SK-N-SH (cell line): ENCODE data around the gene FRK.

Source experiments
- EP300 ChIP-seq, 2 experiments: IDR thresholded peaks; 2 replicates each; pipeline versions ENCODE4 v1.4.0 to v1.6.1; 2012; ENCODE audit warnings: borderline replicate concordance in 1 of 2, low read depth in 1 of 2, low read length in 1 of 2
- EZH2phosphoT487 ChIP-seq: fragments of 200-600 bp; sonication (generic); IDR thresholded peaks from 2 replicates; pipeline ENCODE4 v1.6.1; 2017; ENCODE audit warnings: low read depth, mixed run types, mild to moderate bottlenecking, antibody characterized with exemption, moderate library complexity, borderline replicate concordance
- FOSL2 ChIP-seq: IDR thresholded peaks from 2 replicates; pipeline ENCODE4 v1.4.0; 2012; ENCODE audit warnings: low read depth, mild to moderate bottlenecking, moderate library complexity, borderline replicate concordance
- FOXM1 ChIP-seq: IDR thresholded peaks from 2 replicates; pipeline ENCODE4 v1.4.0; 2012; ENCODE audit warnings: low read depth, mild to moderate bottlenecking
- JUND ChIP-seq: IDR thresholded peaks from 2 replicates; pipeline ENCODE4 v1.4.0; 2012
- NFIC ChIP-seq: IDR thresholded peaks from 2 replicates; pipeline ENCODE4 v1.4.0; 2012; ENCODE audit warnings: borderline replicate concordance
- NRF1 ChIP-seq: IDR thresholded peaks from 2 replicates; pipeline ENCODE4 v1.6.1; 2012; ENCODE audit warnings: low read depth, mild to moderate bottlenecking, low read length
- POLR2AphosphoS5 ChIP-seq: IDR thresholded peaks from 2 replicates; pipeline ENCODE4 v1.6.1; 2012; ENCODE audit warnings: low read depth, low read length
- SMC3 ChIP-seq: IDR thresholded peaks from 2 replicates; pipeline ENCODE4 v1.6.1; 2012; ENCODE audit warnings: low read depth, low read length, improper control_type of control experiment
- TF ChIP-seq, protein P1 (sequence below): IDR thresholded peaks from 2 replicates; pipeline ENCODE4 v1.6.1; 2012; ENCODE audit warnings: mild to moderate bottlenecking, low read depth, low read length, moderate library complexity
- TF ChIP-seq, protein P2 (sequence below): fragments of 150-350 bp; IDR thresholded peaks from 2 replicates; pipeline ENCODE4 v1.6.1; 2017; ENCODE audit warnings: antibody characterized with exemption, low read length, low read depth, borderline replicate concordance
- TF ChIP-seq, protein P3 (sequence below): fragments of 200-600 bp; sonication (generic); IDR thresholded peaks from 2 replicates; pipeline ENCODE4 v1.6.1; 2017; ENCODE audit warnings: antibody characterized with exemption, mild to moderate bottlenecking, moderate library complexity
- TF ChIP-seq, protein P4 (sequence below): IDR thresholded peaks from 2 replicates; pipeline ENCODE4 v1.4.0; 2012; ENCODE audit warnings: low read depth
- TF ChIP-seq, protein P5 (sequence below): fragments of 150-350 bp; IDR thresholded peaks from 2 replicates; pipeline ENCODE4 v1.6.1; 2016; ENCODE audit warnings: mild to moderate bottlenecking, low read depth, low read length

DNA sequence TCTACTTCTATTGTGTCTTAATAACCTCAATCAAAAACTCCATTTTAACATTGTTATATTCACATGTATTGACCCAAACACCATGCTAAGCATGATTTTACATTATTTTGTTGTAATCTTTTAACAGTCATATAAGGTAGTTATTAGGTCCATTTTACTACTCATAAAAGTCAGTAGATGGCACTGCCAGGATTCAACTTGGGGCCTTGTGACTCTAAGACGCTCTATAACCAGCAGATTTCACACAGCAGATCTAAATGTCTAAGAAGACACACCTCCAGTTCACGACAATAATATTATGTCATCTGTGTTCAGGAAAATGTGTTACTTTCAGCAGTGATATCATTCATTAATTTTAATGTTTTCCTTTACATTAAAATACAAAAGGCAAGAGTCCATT is 88.0 kb downstream of the FRK start:
- TF ChIP-seq POLR2AphosphoS5: no peak
- TF ChIP-seq, protein P1, sequence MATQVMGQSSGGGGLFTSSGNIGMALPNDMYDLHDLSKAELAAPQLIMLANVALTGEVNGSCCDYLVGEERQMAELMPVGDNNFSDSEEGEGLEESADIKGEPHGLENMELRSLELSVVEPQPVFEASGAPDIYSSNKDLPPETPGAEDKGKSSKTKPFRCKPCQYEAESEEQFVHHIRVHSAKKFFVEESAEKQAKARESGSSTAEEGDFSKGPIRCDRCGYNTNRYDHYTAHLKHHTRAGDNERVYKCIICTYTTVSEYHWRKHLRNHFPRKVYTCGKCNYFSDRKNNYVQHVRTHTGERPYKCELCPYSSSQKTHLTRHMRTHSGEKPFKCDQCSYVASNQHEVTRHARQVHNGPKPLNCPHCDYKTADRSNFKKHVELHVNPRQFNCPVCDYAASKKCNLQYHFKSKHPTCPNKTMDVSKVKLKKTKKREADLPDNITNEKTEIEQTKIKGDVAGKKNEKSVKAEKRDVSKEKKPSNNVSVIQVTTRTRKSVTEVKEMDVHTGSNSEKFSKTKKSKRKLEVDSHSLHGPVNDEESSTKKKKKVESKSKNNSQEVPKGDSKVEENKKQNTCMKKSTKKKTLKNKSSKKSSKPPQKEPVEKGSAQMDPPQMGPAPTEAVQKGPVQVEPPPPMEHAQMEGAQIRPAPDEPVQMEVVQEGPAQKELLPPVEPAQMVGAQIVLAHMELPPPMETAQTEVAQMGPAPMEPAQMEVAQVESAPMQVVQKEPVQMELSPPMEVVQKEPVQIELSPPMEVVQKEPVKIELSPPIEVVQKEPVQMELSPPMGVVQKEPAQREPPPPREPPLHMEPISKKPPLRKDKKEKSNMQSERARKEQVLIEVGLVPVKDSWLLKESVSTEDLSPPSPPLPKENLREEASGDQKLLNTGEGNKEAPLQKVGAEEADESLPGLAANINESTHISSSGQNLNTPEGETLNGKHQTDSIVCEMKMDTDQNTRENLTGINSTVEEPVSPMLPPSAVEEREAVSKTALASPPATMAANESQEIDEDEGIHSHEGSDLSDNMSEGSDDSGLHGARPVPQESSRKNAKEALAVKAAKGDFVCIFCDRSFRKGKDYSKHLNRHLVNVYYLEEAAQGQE: no peak
- no peak for TF ChIP-seq EP300 (IDR thresholded peaks at IDR 0.05; ENCODE audit: borderline replicate concordance in 1 of 2, low read depth in 1 of 2, low read length in 1 of 2)
- TF ChIP-seq, protein P2, sequence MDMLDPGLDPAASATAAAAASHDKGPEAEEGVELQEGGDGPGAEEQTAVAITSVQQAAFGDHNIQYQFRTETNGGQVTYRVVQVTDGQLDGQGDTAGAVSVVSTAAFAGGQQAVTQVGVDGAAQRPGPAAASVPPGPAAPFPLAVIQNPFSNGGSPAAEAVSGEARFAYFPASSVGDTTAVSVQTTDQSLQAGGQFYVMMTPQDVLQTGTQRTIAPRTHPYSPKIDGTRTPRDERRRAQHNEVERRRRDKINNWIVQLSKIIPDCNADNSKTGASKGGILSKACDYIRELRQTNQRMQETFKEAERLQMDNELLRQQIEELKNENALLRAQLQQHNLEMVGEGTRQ: no peak
- TF ChIP-seq, protein P3, sequence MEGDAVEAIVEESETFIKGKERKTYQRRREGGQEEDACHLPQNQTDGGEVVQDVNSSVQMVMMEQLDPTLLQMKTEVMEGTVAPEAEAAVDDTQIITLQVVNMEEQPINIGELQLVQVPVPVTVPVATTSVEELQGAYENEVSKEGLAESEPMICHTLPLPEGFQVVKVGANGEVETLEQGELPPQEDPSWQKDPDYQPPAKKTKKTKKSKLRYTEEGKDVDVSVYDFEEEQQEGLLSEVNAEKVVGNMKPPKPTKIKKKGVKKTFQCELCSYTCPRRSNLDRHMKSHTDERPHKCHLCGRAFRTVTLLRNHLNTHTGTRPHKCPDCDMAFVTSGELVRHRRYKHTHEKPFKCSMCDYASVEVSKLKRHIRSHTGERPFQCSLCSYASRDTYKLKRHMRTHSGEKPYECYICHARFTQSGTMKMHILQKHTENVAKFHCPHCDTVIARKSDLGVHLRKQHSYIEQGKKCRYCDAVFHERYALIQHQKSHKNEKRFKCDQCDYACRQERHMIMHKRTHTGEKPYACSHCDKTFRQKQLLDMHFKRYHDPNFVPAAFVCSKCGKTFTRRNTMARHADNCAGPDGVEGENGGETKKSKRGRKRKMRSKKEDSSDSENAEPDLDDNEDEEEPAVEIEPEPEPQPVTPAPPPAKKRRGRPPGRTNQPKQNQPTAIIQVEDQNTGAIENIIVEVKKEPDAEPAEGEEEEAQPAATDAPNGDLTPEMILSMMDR: no peak
- TF ChIP-seq EZH2phosphoT487: no peak
- no peak for TF ChIP-seq FOXM1
- TF ChIP-seq, protein P4, sequence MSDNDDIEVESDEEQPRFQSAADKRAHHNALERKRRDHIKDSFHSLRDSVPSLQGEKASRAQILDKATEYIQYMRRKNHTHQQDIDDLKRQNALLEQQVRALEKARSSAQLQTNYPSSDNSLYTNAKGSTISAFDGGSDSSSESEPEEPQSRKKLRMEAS: no peak
- TF ChIP-seq NFIC: no peak
- no peak for TF ChIP-seq FOSL2
- TF ChIP-seq SMC3: no peak
- no peak for TF ChIP-seq NRF1
- TF ChIP-seq, protein P5, sequence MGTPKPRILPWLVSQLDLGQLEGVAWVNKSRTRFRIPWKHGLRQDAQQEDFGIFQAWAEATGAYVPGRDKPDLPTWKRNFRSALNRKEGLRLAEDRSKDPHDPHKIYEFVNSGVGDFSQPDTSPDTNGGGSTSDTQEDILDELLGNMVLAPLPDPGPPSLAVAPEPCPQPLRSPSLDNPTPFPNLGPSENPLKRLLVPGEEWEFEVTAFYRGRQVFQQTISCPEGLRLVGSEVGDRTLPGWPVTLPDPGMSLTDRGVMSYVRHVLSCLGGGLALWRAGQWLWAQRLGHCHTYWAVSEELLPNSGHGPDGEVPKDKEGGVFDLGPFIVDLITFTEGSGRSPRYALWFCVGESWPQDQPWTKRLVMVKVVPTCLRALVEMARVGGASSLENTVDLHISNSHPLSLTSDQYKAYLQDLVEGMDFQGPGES: no peak
- no peak for TF ChIP-seq JUND
